Measurements from ENCODE around the gene NAPEPLD. TPM values are rescaled to one million over a fixed set of nuclear protein-coding genes. Genes with fewer than 3 reads are reported as not detected.

The NAPEPLD gene
- polyA plus RNA-seq, 3 donors = 1.1 to 2.2 (median 1.6) TPM

GRCh38 chr7:103119791-103120291 is 29.1 kb downstream of the NAPEPLD start:
- no peaks in the 10 kb centered on the region for H3K79me2 ChIP-seq (ENCODE audit: insufficient read depth, low read length)

DNA sequence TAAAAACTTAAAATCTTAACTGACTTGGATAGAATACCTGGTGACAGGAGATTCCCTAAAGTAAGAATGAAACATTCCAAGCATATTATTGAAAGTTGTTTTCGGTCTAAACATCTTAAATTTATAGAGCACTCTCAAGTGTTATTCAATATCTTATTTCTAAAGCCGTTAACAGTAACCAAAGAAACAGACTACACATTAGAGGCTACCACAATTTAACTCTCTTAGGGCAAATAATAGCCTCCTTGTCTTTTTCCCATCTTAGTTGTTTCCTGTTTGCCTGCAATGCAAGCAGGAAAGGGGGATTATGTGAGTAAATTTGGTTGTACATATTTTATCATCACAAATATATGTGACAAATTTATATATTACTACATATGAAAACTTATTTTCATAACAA is 31.4 kb downstream of the NAPEPLD start:
- Histone ChIP-seq H3K4me2 (replicated peaks; ENCODE audit: extremely low read depth, low read length, poor library complexity, severe bottlenecking) (no peak overlapping the region), H3K4me1 (ENCODE audit: control insufficient read depth in 1 of 2, insufficient read depth in 2 of 2, low read length in 2 of 2) (no peaks in the 10 kb centered on the region), H3K36me3 (replicated peaks in 1 of 2; ENCODE audit: control insufficient read depth in 1 of 2, insufficient read depth in 2 of 2, low read length in 2 of 2) (peaks cover 28 to 66% of the 10 kb centered on the region in 2 donors), H3K9me3 (replicated peaks in 1 of 2; ENCODE audit: control insufficient read depth in 1 of 2, insufficient read depth in 1 of 2, low read length in 2 of 2) (no peaks in the 10 kb centered on the region), H3K4me3 (replicated peaks in 1 of 3; ENCODE audit: low read depth in 2 of 3, low read length in 3 of 3) (no peak overlapping the region), H2AFZ (ENCODE audit: insufficient read depth, low read depth, low read length, poor library complexity, severe bottlenecking) (no peak overlapping the region), H4K20me1 (ENCODE audit: insufficient read depth, low read length) (no peaks in the 10 kb centered on the region), H3K79me2 (ENCODE audit: insufficient read depth, low read length) (no peaks in the 10 kb centered on the region), H3K9ac (ENCODE audit: insufficient read depth, low read length, poor library complexity, severe bottlenecking) (no peak overlapping the region), H3K27ac (ENCODE audit: low read depth in 1 of 2, low read length in 2 of 2) (no peak overlapping the region), H3K27me3 (ENCODE audit: control insufficient read depth in 2 of 2, insufficient read depth in 2 of 2, low read length in 2 of 2) (no peaks in the 10 kb centered on the region)
- WGBS (ENCODE audit: insufficient coverage) = no CpG with 5 or more reads among the region's 2 CpGs
- no peak for TF ChIP-seq CTCF (IDR thresholded peaks at IDR 0.05)
- Mint-ChIP-seq H3K4me1 (no peaks in the 10 kb centered on the region), H3K4me3 (no peak overlapping the region), H3K36me3 (peaks cover 38 to 51% of the 10 kb centered on the region in 2 donors), H3K9me3 (peaks cover 0 to 3% (median 0%) of the 10 kb centered on the region in 7 donors), H3K27me3 (ENCODE audit: low read depth in 3 of 3) (no peaks in the 10 kb centered on the region), H3K27ac (no peak overlapping the region)
- intact Hi-C loops (cut with micrococcal nuclease) = no loop called here
- DNase-seq = no peak

More at GRCh38 chr7:103119791-103120291, 29.1 kb downstream of the NAPEPLD start:
- H3K9me3 Mint-ChIP-seq = no peaks in the 10 kb centered on the region
- intact Hi-C loops (cut with micrococcal nuclease) = no loop called here
- Histone ChIP-seq H2AFZ (ENCODE audit: insufficient read depth, low read depth, low read length, poor library complexity, severe bottlenecking) (no peak overlapping the region), H3K4me3 (replicated peaks in 1 of 3; ENCODE audit: low read depth in 2 of 3, low read length in 3 of 3) (no peak overlapping the region), H3K9ac (ENCODE audit: insufficient read depth, low read length, poor library complexity, severe bottlenecking) (no peak overlapping the region), H3K27ac (ENCODE audit: low read depth in 1 of 2, low read length in 2 of 2) (no peak overlapping the region), H4K20me1 (ENCODE audit: insufficient read depth, low read length) (no peaks in the 10 kb centered on the region), H3K4me1 (ENCODE audit: control insufficient read depth in 1 of 2, insufficient read depth in 2 of 2, low read length in 2 of 2) (peaks cover 0 to 3% of the 10 kb centered on the region in 2 donors), H3K36me3 (replicated peaks in 1 of 2; ENCODE audit: control insufficient read depth in 1 of 2, insufficient read depth in 2 of 2, low read length in 2 of 2) (peaks cover 31 to 57% of the 10 kb centered on the region in 2 donors), H3K4me2 (replicated peaks; ENCODE audit: extremely low read depth, low read length, poor library complexity, severe bottlenecking) (no peak overlapping the region), H3K27me3 (ENCODE audit: control insufficient read depth in 2 of 2, insufficient read depth in 2 of 2, low read length in 2 of 2) (no peaks in the 10 kb centered on the region), H3K9me3 (replicated peaks in 1 of 2; ENCODE audit: control insufficient read depth in 1 of 2, insufficient read depth in 1 of 2, low read length in 2 of 2) (no peaks in the 10 kb centered on the region)
- H3K4me1 Mint-ChIP-seq = peaks cover 2% of the 10 kb centered on the region
- H3K36me3 Mint-ChIP-seq = peaks cover 34 to 38% of the 10 kb centered on the region in 2 donors
- no peak for DNase-seq
- no peaks in the 10 kb centered on the region for H3K27me3 Mint-ChIP-seq (ENCODE audit: low read depth in 3 of 3)
- H3K4me3 Mint-ChIP-seq = no peak overlapping the region
- no peak for TF ChIP-seq CTCF (IDR thresholded peaks at IDR 0.05)
- no peak overlapping the region for H3K27ac Mint-ChIP-seq
- WGBS (ENCODE audit: insufficient coverage) = 100% methylated on average over 1 of the region's 11 CpGs

Data from CD14-positive monocyte (primary cell).